Naive thymus-derived CD8-positive, alpha-beta T cell (primary cell): ENCODE measurements around the gene ATF4. TPM values are rescaled to one million over a fixed set of nuclear protein-coding genes. Genes with fewer than 3 reads are reported as not detected.

ENCODE experiments used
- ATAC-seq, 2 donors: fragments of 150-1000 bp; cut with Tn5 transposase in 1 of 2; sonication (Bioruptor Pico), chemical (Tn5 transposase) in 1 of 2; 1 replicate in 1 of 2; 2 replicates in 1 of 2; pipeline ENCODE4 v1.10.0; 2021; ENCODE audit warnings: mild to moderate bottlenecking in 2 of 2, moderate library complexity in 2 of 2
- POLR2A ChIA-PET: fragments of 350-600 bp; sonication (Branson Sonifier 250); formaldehyde crosslinking; loops from one replicate; lab custom pipeline; 2021; ENCODE audit warnings: antibody characterized with exemption; lab: Charles Lee
- DNase-seq, 10 donors: peaks; one replicate each; pipeline versions ENCODE4 v3.0.0 to v3.0.0-alpha.2; 2020 to 2022
- H3K27ac Mint-ChIP-seq, 10 donors: one replicate each; pipeline ENCODE4 v1.8.0; 2020 to 2022; ENCODE audit warnings: mild to moderate bottlenecking in 10 of 10, mixed read lengths in 10 of 10, moderate library complexity in 4 of 10, inconsistent platforms in 1 of 10
- H3K27me3 Mint-ChIP-seq, 5 donors: one replicate each; pipeline ENCODE4 v1.8.0; 2021 to 2022; ENCODE audit warnings: mixed read lengths in 5 of 5
- H3K36me3 Mint-ChIP-seq, 3 donors: one replicate each; pipeline ENCODE4 v1.8.0; 2020 to 2022; ENCODE audit warnings: mixed read lengths in 3 of 3, mild to moderate bottlenecking in 2 of 3, inconsistent platforms in 1 of 3
- H3K4me1 Mint-ChIP-seq, 4 donors: one replicate each; pipeline ENCODE4 v1.8.0; 2021 to 2022; ENCODE audit warnings: mixed read lengths in 4 of 4
- H3K4me3 Mint-ChIP-seq, 10 donors: one replicate each; pipeline ENCODE4 v1.8.0; 2020 to 2022; ENCODE audit warnings: mild to moderate bottlenecking in 10 of 10, mixed read lengths in 10 of 10, moderate library complexity in 6 of 10, inconsistent platforms in 1 of 10
- H3K9me3 Mint-ChIP-seq, 9 donors: one replicate each; pipeline ENCODE4 v1.8.0; 2020 to 2022; ENCODE audit warnings: mixed read lengths in 9 of 9, mild to moderate bottlenecking in 3 of 9, inconsistent platforms in 1 of 9, moderate library complexity in 1 of 9
- polyA plus RNA-seq, 3 donors: library from polyadenylated mRNA; unstranded; fragments of 300-500 nt; fragmentation: Illumina TruSeq; gene quantifications; one replicate each; pipeline ENCODE4 v1.2.3, GENCODE V29; 2021
- total RNA-seq, 8 experiments: library from RNA in 2 of 8; stranded (reverse) in 2 of 8; gene quantifications; one replicate each; pipeline ENCODE4 v1.2.3 and lab custom pipeline; 2021 to 2026

The ATF4 gene
- total and polyA plus RNA-seq, 5 experiments from 2014 or later = 51.9 to 312 (median 122) TPM

DNA sequence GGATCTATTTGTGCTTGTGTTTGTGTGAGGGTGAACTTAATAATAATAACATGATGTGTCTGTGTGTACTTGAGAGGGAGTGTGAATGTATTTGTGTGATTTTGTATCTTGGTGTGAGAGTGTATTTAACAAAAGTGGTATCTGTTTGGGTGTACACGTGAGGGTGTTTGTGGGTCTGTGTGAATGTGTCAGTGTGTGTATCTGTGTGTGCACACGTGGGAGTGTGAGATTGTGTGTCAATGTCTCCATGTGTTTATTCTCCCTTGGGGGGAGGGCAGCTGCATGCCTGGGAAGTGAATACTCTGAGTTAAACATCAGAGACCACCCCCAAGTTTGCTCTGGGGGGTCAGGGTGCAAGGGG is 27.2 kb downstream of the ATF4 start:
- ATAC-seq (no peak), DNase-seq (no peak)
- H3K27me3 Mint-ChIP-seq = peaks cover 25 to 75% (median 54%) of the 10 kb centered on the region in 5 donors
- H3K4me3 Mint-ChIP-seq = no peak overlapping the region
- H3K4me1 Mint-ChIP-seq = peaks cover 7 to 26% (median 15%) of the 10 kb centered on the region in 4 donors
- H3K36me3 Mint-ChIP-seq = no peaks in the 10 kb centered on the region
- peaks cover 0 to 14% (median 0%) of the 10 kb centered on the region in 9 donors for H3K9me3 Mint-ChIP-seq
- no peak overlapping the region for H3K27ac Mint-ChIP-seq
- POLR2A ChIA-PET = no interaction called here

DNA sequence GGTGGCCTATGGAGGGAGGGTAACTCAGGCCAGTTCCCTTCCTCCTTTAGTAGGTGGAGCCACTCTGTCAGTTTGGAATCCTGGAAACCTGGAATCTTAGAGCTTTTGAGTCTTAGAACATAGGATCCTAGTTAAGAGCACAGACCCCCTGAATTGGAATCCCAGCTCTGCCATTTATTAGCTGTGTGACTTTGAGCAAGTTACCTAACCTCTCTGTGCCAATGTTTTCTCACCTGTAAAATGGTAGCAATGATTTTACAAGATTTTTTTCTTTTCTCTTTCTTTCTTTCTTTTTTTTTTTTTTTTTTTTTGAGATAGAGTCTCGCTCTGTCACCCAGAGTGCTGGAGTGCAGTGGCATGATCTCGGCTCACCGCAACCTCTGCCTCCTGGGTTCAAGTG is 33.1 kb downstream of the ATF4 start:
- no peak for DNase-seq
- no peak for ATAC-seq
- Mint-ChIP-seq H3K4me1 (peaks cover 3 to 8% (median 7%) of the 10 kb centered on the region in 4 donors), H3K27me3 (peaks cover 11 to 62% (median 39%) of the 10 kb centered on the region in 5 donors), H3K27ac (no peak overlapping the region), H3K36me3 (no peaks in the 10 kb centered on the region), H3K9me3 (no peaks in the 10 kb centered on the region), H3K4me3 (no peak overlapping the region)
- POLR2A ChIA-PET = interaction anchor here (0.6 to 0.7 kb wide), 2 partner anchors 385 to 899 kb away, joined by 3 to 4 read pairs; no protein-coding TSS in a partner anchor

DNA sequence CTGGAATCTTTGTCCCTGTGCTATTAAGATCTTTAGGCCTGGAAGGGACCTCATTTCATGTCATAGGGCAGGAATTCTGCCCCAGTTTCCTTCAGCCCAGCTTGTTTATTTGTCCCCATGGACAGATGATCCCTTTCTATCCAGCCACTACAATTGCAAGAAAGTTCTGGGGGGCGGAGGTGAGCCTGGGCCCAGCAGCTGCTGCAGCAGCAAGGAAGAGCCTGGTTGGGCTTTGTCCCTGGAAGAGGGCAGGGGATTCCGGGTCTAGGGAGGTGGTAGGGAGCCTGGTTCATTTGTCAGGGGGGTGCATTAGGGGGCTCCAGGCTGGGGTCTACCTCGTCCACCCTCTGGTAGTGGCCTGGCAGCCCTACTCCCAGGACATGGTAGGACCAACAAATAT is 33.8 kb downstream of the ATF4 start:
- Mint-ChIP-seq H3K27me3 (peaks cover 11 to 68% (median 41%) of the 10 kb centered on the region in 5 donors), H3K4me1 (peaks cover 5 to 11% (median 9%) of the 10 kb centered on the region in 4 donors), H3K4me3 (no peak overlapping the region), H3K27ac (peak overlapping the region in 1 of 10 donors; percentile 51), H3K9me3 (peaks cover 0 to 2% (median 0%) of the 10 kb centered on the region in 9 donors), H3K36me3 (peaks cover 0 to 3% (median 0%) of the 10 kb centered on the region in 3 donors)
- DNase-seq (no peak), ATAC-seq (no peak)
- POLR2A ChIA-PET = no interaction called here

DNA sequence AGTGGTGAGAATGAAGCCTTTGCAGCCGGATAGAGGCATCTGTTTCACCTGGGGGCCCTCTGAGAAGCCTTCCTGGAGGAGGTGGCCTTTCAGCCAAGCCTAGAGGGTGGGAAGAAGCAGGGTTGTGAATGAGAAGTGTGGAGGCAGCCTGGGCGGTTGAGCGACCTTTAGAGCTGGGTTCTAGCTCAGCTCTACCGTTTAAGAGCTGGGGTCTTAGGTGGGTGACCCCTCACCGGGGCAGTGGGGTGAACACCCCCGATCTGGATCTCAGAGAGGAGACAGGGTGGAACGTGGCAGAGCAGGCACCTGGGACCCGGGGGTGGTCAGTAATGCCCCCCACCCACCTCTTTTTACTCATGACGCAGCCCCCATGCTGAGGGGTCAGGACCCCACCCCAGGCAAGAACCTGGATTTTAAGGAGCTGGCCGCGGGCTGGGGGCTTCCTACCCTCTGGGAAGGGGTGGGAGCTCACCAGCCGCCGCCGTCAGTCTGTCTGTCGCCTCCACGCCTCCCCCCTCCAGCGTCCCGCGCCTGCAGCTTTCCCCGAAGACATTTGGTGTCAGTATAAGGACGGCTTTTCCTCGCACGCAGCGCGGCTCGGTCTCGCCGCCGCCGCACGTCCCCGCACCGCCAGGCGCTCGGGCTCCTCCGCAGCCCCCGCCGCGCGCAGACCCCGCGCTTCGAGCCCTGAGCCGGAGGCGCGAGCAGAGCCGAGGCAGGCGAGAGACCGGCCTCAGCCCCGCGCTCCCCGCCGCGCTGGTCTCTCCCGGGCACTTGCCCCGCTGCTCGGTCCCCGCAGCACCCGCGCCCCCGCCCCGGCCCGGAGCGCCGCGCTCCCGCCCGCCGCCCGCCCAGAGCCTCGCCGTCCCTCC is 36.8 kb downstream of the ATF4 start:
- peak; percentile 22 to 76 (median 44) for DNase-seq
- Mint-ChIP-seq H3K27me3 (peaks cover 11 to 54% (median 36%) of the 10 kb centered on the region in 5 donors), H3K4me3 (peak overlapping the region; percentile 38 to 80 (median 70)), H3K9me3 (peaks cover 0 to 2% (median 0%) of the 10 kb centered on the region in 9 donors), H3K4me1 (peaks cover 5 to 11% (median 9%) of the 10 kb centered on the region in 4 donors), H3K36me3 (peaks cover 0 to 3% (median 0%) of the 10 kb centered on the region in 3 donors), H3K27ac (peak overlapping the region in 4 of 10 donors; percentile 22 to 82 (median 28))
- peak; percentile 86 to 92 for ATAC-seq
- POLR2A ChIA-PET = interaction anchor here (1.3 kb wide), 1 partner anchor 487 kb away, joined by 3 read pairs; no protein-coding TSS in a partner anchor

DNA sequence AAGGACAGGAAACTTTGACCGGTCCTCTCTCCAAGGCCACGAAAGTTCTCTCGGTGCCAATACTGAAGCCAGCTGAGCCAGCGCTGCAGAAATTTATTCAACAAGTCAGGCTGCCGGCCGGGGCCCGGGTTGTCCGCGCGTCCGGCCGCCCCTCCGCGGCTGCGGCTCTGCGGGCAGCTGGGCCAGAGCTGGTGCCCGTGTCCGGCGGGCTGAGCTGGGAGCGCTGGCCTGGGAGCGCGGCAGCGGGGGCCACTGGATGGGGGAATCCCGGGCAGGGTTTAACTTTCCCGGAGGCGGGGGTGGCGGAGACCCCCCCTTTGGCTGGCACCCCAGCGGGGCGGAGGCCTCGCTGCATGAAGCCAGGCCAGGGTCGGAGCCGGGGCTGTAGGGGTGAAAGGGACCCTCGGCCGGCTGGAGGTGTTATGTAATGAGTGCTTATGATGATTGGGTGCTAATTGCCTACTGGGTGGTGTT is 37.9 kb downstream of the ATF4 start:
- Mint-ChIP-seq H3K9me3 (peaks cover 0 to 2% (median 0%) of the 10 kb centered on the region in 9 donors), H3K36me3 (peaks cover 0 to 3% (median 0%) of the 10 kb centered on the region in 3 donors), H3K27me3 (peaks cover 11 to 46% (median 31%) of the 10 kb centered on the region in 5 donors), H3K27ac (no peak overlapping the region), H3K4me3 (peak overlapping the region; percentile 59 to 83 (median 68)), H3K4me1 (peaks cover 5 to 11% (median 9%) of the 10 kb centered on the region in 4 donors)
- no peak for DNase-seq
- POLR2A ChIA-PET = interaction anchor here (1.1 to 1.3 kb wide), 2 partner anchors 466 to 486 kb away, joined by 3 read pairs; no protein-coding TSS in a partner anchor
- no peak for ATAC-seq

DNA sequence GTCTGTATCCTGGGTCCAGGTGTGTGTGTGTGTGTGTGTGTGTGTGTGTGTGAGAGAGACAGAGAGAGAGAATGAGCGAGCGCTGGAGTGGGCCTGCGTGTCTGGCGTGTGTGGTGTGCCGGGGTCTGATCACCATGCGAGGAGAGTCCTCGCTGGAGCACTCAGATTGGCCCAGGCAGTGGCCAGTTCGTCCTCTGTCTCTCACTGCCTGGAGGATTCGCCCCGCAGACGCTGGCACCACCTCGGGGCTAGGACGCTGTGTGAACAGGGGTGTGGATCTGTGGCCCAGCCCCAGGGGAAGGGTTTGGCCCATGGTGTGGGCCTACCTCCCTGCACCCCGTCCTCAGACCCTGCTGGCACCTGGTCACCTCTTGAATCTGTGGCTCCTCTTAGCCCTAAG is 38.6 kb downstream of the ATF4 start:
- POLR2A ChIA-PET = interaction anchor here (1.1 kb wide), 1 partner anchor 465 kb away, joined by 3 read pairs; no protein-coding TSS in a partner anchor
- Mint-ChIP-seq H3K9me3 (peaks cover 0 to 2% (median 0%) of the 10 kb centered on the region in 9 donors), H3K27ac (no peak overlapping the region), H3K4me3 (peak overlapping the region in 6 of 10 donors; percentile 5 to 78 (median 46)), H3K4me1 (peaks cover 5 to 11% (median 9%) of the 10 kb centered on the region in 4 donors), H3K36me3 (peaks cover 0 to 3% (median 0%) of the 10 kb centered on the region in 3 donors), H3K27me3 (peaks cover 11 to 46% (median 31%) of the 10 kb centered on the region in 5 donors)
- no peak for ATAC-seq
- no peak for DNase-seq

DNA sequence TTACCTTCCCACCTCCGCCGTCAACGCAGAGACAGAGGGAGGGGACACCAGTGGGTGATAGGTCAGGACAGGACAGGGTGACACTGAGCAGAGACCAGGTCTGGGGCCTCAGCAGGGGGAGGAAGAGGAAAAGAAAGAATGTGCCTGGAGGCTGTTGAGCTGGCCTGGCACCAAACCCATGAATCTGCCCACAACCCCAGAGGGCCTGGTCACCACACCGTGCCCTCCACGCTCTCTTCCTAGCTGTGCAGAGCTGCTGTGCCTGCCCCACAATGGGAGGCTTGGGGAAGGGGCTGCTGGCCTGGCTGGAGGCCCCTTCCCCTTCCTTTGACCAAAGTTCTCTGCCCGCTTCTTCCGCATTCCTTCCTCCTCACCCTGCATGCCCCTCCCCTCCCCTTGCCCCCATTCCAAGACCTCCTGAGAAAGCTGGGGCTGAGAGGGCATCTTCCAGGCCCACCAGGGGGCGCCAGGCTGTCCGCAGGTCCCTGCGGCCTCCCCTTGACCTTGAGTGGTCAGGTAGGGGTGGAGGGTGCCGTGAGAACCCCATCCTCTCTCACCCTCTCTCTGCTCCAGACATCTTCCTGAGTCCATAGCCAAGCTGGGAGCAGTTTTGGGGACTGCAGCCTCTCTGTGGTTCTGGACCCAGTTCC is 39.2 kb downstream of the ATF4 start:
- H3K9me3 Mint-ChIP-seq = peaks cover 0 to 2% (median 0%) of the 10 kb centered on the region in 9 donors
- ATAC-seq (no peak), DNase-seq (no peak)
- H3K27me3 Mint-ChIP-seq = peaks cover 9 to 44% (median 28%) of the 10 kb centered on the region in 5 donors
- POLR2A ChIA-PET = interaction anchor here (1.1 kb wide), 1 partner anchor 465 kb away, joined by 3 read pairs; no protein-coding TSS in a partner anchor
- H3K4me3 Mint-ChIP-seq = peak overlapping the region in 1 of 10 donors; percentile 5
- H3K27ac Mint-ChIP-seq = peak overlapping the region in 1 of 10 donors; percentile 39
- peaks cover 0 to 3% (median 0%) of the 10 kb centered on the region in 3 donors for H3K36me3 Mint-ChIP-seq
- H3K4me1 Mint-ChIP-seq = peaks cover 5 to 11% (median 9%) of the 10 kb centered on the region in 4 donors

DNA sequence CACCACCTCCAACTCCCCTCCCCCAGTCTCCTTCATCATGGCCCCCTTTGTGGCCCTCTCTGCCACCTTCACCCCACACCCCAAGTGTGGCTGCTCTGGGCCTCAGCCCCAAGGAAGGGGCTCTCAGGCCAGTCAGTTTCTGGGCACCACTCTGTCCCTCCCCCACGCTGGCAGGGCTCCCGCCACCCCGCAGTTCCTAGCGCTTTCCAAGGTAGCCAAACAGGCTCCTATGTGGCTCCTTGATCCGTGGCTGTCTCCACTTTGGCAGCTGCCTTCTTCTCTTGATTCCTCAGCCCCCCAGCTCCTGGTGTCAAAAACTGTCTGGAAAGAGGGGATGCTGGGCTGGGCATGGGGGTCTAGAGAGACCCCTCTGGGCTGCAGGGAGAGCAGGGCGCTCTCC is 39.8 kb downstream of the ATF4 start:
- peaks cover 0 to 3% (median 0%) of the 10 kb centered on the region in 3 donors for H3K36me3 Mint-ChIP-seq
- H3K4me1 Mint-ChIP-seq = peaks cover 5 to 11% (median 9%) of the 10 kb centered on the region in 4 donors
- peak overlapping the region in 1 of 10 donors; percentile 39 for H3K27ac Mint-ChIP-seq
- peaks cover 0 to 2% (median 0%) of the 10 kb centered on the region in 9 donors for H3K9me3 Mint-ChIP-seq
- no peak for DNase-seq
- POLR2A ChIA-PET = no interaction called here
- H3K4me3 Mint-ChIP-seq = peak overlapping the region in 1 of 10 donors; percentile 33
- peaks cover 9 to 44% (median 28%) of the 10 kb centered on the region in 5 donors for H3K27me3 Mint-ChIP-seq
- ATAC-seq = no peak

DNA sequence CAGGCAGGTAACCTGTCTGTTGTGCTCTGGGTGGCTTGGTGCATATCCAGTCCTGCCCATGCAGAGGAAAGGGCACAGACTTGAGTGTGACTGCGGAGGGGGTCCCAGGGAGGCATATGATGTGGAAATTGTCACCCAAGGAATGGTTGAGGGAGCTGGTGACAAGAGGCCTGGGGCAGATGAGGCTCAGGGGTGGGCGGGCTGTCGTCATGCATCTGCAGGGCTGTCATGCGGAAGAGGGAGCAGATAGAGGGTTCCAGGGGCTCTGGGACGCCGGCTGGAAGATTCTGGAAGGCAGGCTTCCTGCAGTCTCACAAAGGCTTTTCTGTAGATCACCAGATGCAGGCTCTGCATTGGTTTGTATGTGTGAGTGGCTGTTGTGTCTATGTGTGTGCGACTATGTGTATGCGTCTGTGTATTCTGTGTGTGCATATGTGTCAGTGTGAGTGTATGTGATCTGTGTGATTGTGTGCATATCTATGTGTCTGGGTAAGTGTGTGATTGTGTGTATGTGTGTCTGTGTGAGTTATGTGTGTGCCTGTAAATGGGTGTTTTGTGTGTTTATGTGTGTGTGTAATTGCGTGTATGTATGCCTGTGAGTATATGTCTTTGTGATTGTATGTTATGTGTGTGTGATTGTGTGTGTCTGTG is 42.6 kb downstream of the ATF4 start:
- peaks cover 0 to 22% (median 14%) of the 10 kb centered on the region in 5 donors for H3K27me3 Mint-ChIP-seq
- no peak overlapping the region for H3K27ac Mint-ChIP-seq
- POLR2A ChIA-PET = no interaction called here
- peaks cover 0 to 11% (median 0%) of the 10 kb centered on the region in 9 donors for H3K9me3 Mint-ChIP-seq
- no peak overlapping the region for H3K4me3 Mint-ChIP-seq
- H3K4me1 Mint-ChIP-seq = peaks cover 16 to 27% (median 19%) of the 10 kb centered on the region in 4 donors
- H3K36me3 Mint-ChIP-seq = peaks cover 0 to 3% (median 0%) of the 10 kb centered on the region in 3 donors
- no peak for DNase-seq
- ATAC-seq = no peak

DNA sequence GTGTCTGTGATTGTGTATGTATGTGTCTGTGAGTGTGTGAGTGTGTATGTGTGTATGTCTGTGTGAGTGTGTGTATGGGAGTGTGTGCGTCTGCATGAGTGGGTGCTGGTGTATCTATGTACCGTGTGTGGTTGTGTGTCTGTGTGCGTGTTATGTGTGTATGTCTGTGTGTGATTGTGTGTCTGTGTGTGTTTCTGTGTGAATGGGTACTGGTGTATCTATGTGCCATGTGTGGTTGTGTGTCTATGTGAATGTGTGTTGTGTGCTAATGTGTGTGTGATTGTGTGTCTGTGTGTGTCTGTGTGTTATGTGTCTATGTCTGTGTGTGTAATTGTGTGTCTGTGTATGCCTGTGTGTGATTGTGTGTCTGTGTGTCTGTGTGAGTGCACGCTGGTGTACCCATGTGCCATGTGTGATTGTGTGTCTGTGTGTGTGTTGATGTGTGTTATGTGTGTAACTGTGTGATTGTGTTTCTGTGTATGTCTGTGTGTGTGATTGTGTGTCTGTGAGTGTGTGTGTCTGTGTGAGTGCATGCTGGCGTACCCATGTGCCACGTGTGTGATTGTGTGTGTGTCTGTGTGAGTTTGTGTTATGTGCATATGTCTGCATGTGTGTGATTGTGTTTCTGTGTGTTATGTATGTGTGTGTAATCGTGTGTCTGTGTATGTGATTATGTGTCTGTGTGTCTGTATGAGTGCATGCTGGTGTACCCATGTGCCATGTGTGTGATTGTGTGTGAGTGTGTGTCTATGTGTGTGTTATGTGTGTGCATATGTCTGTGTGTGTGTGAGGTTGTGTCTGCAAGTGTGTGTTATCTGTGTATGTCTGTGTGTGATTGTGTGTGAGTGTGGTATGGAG is 43.4 kb downstream of the ATF4 start:
- Mint-ChIP-seq H3K27ac (no peak overlapping the region), H3K36me3 (no peaks in the 10 kb centered on the region), H3K27me3 (peaks cover 0 to 16% (median 11%) of the 10 kb centered on the region in 5 donors), H3K4me1 (peaks cover 13 to 26% (median 21%) of the 10 kb centered on the region in 4 donors), H3K9me3 (peaks cover 0 to 11% (median 0%) of the 10 kb centered on the region in 9 donors), H3K4me3 (no peak overlapping the region)
- DNase-seq (no peak), ATAC-seq (no peak)
- POLR2A ChIA-PET = interaction anchor here (0.7 kb wide), 1 partner anchor 805 kb away, joined by 3 read pairs; no protein-coding TSS in a partner anchor

DNA sequence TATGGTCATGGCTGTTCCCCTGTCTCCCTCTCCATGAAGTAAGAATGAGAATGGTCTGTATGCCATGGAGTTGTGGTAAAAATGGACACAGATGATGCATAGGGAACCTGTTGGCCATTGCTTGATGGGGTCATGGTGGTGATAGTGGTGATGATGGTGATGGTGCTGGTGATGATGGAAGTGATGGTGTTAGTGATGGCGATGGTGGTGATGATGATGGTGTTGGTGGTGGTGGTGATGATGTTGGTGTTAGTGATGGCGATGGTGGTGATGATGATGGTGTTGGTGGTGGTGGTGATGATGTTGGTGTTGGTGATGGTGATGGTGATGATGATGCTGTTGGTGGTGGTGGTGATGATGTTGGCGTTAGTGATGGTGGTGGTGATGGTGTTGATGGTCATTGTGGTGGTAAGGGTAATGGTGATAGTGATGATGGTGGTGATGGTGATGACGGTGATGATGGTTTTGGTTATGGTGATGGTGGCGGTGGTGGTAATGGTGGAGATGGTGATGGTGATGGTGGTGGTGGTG is 45.1 kb downstream of the ATF4 start:
- POLR2A ChIA-PET = no interaction called here
- Mint-ChIP-seq H3K27ac (peak overlapping the region in 1 of 10 donors; percentile 20), H3K4me3 (no peak overlapping the region), H3K27me3 (peaks cover 0 to 6% (median 4%) of the 10 kb centered on the region in 5 donors), H3K36me3 (no peaks in the 10 kb centered on the region), H3K9me3 (peaks cover 0 to 11% (median 0%) of the 10 kb centered on the region in 9 donors), H3K4me1 (peaks cover 13 to 26% (median 21%) of the 10 kb centered on the region in 4 donors)
- no peak for ATAC-seq
- no peak for DNase-seq
